ENCODE measurements around the gene PTPRQ.

DNA sequence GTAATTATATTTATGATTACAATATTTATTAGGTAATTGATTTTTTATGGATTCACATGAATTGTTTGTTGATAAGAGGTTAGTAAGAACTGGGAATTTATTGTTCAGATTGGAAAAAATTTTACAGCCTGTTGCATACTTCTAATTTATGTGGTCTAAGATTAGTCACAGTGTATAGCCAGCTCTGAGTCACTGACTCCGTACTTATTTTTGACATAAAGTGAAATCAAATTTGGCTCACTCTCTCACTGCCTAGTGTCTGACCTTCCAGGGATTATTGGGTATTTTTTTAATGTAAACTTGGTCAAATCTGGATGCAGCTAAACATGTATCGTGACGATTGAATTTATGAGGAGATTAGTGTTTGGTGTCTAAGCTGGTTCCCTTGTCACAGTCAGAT is 109.3 kb downstream of the PTPRQ start:
- TF ChIP-seq, protein P1, sequence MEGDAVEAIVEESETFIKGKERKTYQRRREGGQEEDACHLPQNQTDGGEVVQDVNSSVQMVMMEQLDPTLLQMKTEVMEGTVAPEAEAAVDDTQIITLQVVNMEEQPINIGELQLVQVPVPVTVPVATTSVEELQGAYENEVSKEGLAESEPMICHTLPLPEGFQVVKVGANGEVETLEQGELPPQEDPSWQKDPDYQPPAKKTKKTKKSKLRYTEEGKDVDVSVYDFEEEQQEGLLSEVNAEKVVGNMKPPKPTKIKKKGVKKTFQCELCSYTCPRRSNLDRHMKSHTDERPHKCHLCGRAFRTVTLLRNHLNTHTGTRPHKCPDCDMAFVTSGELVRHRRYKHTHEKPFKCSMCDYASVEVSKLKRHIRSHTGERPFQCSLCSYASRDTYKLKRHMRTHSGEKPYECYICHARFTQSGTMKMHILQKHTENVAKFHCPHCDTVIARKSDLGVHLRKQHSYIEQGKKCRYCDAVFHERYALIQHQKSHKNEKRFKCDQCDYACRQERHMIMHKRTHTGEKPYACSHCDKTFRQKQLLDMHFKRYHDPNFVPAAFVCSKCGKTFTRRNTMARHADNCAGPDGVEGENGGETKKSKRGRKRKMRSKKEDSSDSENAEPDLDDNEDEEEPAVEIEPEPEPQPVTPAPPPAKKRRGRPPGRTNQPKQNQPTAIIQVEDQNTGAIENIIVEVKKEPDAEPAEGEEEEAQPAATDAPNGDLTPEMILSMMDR (IDR thresholded peaks at IDR 0.05) = no peak
- TF ChIP-seq POLR2A (IDR thresholded peaks at IDR 0.05) = no peak

Data from prostate gland (tissue), 2 donors.